Hematopoietic multipotent progenitor cell treated with erythropoietin and hydrocortisone succinate and interleukin-3 and kit ligand, for 4 days (in vitro differentiated cells): Measurements from ENCODE around the gene RRBP1.
"Not testable (repeated sequence)": the region's sequence is repeated elsewhere in the genome, so short reads cannot be mapped to it uniquely, and the experiment has no call there.

ENCODE experiments used
- DNase-seq: peaks from one replicate; pipeline ENCODE4 v3.0.0-alpha.2; 2015

Gene RRBP1

DNA sequence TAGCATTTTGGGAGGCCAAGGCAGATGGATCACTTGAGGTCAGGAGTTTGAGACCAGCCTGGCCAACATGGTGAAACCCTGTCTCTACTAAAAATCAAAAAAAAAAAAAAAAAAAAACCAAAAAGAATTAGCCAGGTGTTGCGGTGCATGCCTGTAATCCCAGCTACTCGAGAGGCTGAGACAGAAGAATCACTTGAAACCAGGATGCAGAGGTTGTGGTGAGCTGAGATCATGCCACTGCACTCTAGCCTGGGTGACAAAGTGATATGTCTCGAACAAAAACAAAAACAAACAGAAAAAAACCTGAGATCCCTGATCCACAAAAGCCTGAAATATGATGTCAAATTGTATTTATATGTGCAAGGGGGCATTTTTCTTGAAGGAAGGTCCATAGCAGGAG, 25.9 kb upstream of the RRBP1 start:
- not testable (repeated sequence) for DNase-seq

DNA sequence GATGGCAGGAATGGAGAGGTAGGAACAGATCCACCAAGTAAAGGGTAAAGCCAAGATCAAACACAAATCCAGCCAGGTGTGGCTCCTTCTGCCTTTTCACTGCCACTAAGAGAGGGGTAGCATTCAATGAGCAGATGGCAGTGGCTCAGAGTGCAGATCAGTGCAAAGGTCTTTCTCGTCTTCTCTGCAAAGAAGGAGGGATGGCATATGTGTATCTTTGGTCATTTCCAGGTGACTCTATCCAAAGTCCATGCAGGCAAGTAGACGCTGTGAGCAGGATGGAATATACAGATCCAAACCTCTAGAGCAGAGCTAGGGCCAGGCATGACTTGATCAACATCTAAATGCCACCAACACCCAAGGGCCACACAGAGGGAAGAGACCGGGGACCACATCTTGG, 24.6 kb upstream of the RRBP1 start:
- no peak for DNase-seq

- DNase-seq, result no peak
Observed at GRCh38 chr20:17705916-17706315, 23.9 kb upstream of the RRBP1 start.

DNA sequence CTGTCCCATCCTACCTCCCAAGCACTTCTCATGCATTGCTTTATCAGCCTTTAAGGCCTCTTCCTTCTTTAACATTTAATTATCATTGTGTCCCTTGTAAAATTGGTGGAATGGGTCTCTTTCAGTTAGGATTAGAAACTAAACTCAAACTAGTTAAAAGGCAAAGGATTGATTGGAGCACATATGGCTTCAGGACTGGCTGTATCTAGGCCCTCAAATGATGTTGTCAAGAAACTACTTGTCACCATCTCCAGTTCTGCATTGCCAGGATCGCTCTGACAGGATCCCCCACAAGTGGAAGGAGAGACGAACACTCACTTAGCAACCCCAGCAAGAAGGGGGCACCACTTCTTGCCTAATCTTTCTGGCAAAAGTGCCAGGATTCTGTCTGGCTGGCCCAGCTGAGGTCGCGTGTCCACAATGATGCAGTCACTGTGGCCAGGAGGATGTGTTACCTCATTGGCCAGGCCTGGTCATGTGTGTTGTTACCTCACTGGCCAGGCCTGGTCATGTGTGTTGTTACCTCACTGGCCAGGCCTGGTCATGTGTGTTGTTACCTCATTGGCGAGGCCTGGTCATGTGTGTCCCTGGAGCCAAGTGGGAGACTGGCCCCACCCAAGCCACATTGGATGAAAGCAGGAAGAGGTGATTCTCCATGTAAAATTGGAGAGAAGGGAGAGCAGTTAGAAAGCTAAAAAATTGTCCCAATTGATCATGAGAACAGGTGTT, 22.7 kb upstream of the RRBP1 start:
- DNase-seq, result no peak

DNA sequence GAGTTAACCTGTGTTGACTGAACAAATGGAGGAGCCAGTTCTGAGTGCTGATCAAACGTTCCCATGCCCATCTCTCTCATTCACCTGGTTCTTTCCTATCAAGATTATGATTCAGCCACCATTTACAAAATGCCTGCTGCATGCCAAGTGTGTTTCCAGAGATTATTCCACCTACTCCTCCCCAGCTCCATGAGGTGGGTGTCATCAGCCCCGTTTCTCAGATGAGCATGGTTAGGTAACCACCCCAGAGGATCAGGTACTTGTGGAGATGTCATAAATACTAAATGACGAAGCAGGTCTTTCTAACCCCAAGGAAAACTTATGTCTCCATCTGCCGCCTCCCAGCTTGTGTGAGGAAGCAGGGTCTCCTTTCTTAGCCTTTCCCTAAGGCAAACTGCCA, 19.8 kb upstream of the RRBP1 start:
- no peak for DNase-seq

DNA sequence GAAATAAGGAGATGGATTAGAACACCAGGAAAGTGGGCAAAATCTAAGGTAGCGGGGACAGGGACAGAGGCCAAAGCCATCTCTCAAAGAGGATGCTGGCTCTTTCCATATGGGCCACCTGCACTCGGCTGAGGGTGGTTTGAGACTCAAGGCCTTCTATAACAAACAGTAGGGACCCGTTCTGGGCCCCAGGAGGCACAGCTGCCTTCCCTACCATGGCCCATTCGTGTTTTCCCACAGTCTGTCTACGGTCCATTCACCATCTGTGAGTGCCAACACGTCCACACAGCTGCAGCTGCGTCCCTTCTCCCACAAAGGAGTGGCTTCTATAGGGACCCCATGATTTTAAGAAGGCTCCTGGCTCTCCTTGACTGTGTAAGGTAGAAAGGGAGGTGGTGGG, 18.6 kb upstream of the RRBP1 start:
- no peak for DNase-seq

- no peak for DNase-seq
Observed at GRCh38 chr20:17699931-17700351, 17.9 kb upstream of the RRBP1 start, which contains the start of gene BANF2. TSS of gene BANF2 (plus strand) at chr20:17699966. CDS start at chr20:17725026, 25,060 bp downstream.

- no peak for DNase-seq
Observed at GRCh38 chr20:17698384-17698783, 16.3 kb upstream of the RRBP1 start.

GRCh38 chr20:17697171-17697570, 15.1 kb upstream of the RRBP1 start:
- no peak for DNase-seq

DNA sequence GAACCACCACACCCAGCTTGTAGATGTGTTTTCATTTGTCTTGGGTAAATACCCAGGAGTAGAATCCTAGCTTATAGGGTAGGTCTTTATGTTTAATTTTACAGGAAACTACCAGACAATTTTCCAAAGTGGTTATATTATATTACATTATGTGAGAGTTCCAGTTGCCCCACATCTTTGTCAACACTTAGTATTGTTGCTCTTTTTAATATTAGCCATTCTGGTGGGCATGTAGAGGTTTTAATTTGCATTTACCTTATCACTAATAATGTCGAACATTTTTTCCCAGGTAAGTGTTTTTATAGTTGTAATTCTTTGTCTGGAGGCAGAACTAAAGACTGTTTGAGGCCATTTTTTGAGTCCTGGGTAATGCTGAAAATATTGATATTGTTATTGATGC, 14.2 kb upstream of the RRBP1 start:
- DNase-seq, result no peak

- DNase-seq, result no peak
Observed at GRCh38 chr20:17694767-17695166, 12.7 kb upstream of the RRBP1 start.

- DNase-seq, result no peak
Observed at GRCh38 chr20:17693444-17694001, 11.5 kb upstream of the RRBP1 start.

- DNase-seq, result no peak
Observed at GRCh38 chr20:17691758-17692157, 9.7 kb upstream of the RRBP1 start.

GRCh38 chr20:17690144-17690543, 8.1 kb upstream of the RRBP1 start:
- DNase-seq, result no peak

- no peak for DNase-seq
Observed at GRCh38 chr20:17688965-17689364, 6.9 kb upstream of the RRBP1 start.

DNA sequence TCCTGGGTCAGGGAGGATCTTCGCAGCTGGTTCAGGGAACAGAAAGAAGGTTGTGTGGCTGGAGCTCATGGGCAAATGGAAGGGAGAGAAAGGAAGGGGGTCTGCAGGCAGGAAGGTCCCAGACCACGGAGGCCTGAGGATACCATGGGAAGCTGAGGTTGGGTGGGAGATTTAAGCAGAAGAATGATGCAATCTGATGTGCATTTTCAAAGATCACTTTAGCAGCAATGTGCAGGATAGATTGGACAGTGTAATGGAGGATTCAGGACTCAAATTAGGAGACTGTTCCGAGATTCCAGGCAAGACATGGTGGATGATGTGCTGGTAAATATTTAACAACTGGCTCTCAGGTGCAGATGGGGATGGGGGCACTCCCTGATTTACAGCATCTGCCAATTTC, 5.8 kb upstream of the RRBP1 start:
- no peak for DNase-seq

DNA sequence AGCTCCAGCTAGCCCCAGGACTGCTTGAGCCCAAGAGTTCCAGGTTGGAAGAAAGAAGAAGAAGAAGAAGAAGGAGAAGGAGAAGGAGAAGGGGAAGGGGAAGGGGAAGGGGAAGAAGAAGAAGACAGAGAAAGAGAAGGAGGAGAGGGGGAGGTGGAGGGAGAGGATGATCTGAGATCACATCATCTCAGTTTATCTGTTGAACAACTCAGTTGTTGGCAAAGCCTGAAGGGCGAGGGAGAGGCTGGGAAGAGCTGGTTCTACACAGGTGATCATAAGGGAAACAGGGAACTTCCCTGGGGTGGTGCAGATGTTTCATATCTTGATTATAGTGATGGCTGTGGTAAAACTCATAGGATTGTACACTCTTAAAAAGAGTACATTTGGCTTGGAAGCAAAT, 3.1 kb upstream of the RRBP1 start:
- no peak for DNase-seq

GRCh38 chr20:17684077-17684888, 2.2 kb upstream of the RRBP1 start:
- DNase-seq, result no peak

- no peak for DNase-seq
Observed at GRCh38 chr20:17683218-17684076, 1.4 kb upstream of the RRBP1 start.

GRCh38 chr20:17682889-17683198, 802 bp upstream of the RRBP1 start:
- DNase-seq, result no peak

- DNase-seq, result no peak
Observed at GRCh38 chr20:17681726-17682102, 328 bp downstream of the RRBP1 start.

- DNase-seq, result peak; percentile 87
Observed at GRCh38 chr20:17680836-17681725, 961 bp downstream of the RRBP1 start.
